ENCODE measurements around the gene SSBP4.
"Not testable (repeated sequence)": the region's sequence is repeated elsewhere in the genome, so short reads cannot be mapped to it uniquely, and the experiment has no call there.

Gene SSBP4

GRCh38 chr19:18419195-18419698 is at the start of gene SSBP4:
SSBP4 (plus strand) TSS chr19:18419398; CDS start chr19:18419649, 251 bp downstream.
- peak within 1 kb of the TSS; percentile 73 for H3K4me3 ChIP-seq (ENCODE audit: low read depth, low read length)
- no peak for TF ChIP-seq CTCF (IDR thresholded peaks at IDR 0.05; ENCODE audit: low read depth, low read length)

- no peak overlapping the region for H3K4me3 ChIP-seq (ENCODE audit: low read depth, low read length)
- TF ChIP-seq CTCF (IDR thresholded peaks at IDR 0.05; ENCODE audit: low read depth, low read length), result no peak
These were observed 45.7 kb upstream of the SSBP4 start for GRCh38 chr19:18373407-18373891.

GRCh38 chr19:18373892-18374629 is 45.1 kb upstream of the SSBP4 start:
- no peak overlapping the region for H3K4me3 ChIP-seq (ENCODE audit: low read depth, low read length)
- TF ChIP-seq CTCF (IDR thresholded peaks at IDR 0.05; ENCODE audit: low read depth, low read length), result no peak

GRCh38 chr19:18377026-18377425 is 42.2 kb upstream of the SSBP4 start:
- no peak overlapping the region for H3K4me3 ChIP-seq (ENCODE audit: low read depth, low read length)
- TF ChIP-seq CTCF (IDR thresholded peaks at IDR 0.05; ENCODE audit: low read depth, low read length), result no peak

GRCh38 chr19:18379803-18380747 is 39.1 kb upstream of the SSBP4 start:
- H3K4me3 ChIP-seq (ENCODE audit: low read depth, low read length), result no peak overlapping the region
- no peak for TF ChIP-seq CTCF (IDR thresholded peaks at IDR 0.05; ENCODE audit: low read depth, low read length)

- no peak for TF ChIP-seq CTCF (IDR thresholded peaks at IDR 0.05; ENCODE audit: low read depth, low read length)
- no peak overlapping the region for H3K4me3 ChIP-seq (ENCODE audit: low read depth, low read length)
These were observed 38.4 kb upstream of the SSBP4 start for GRCh38 chr19:18380843-18381242.

GRCh38 chr19:18383622-18384021 is 35.6 kb upstream of the SSBP4 start:
- not testable (repeated sequence) for H3K4me3 ChIP-seq (ENCODE audit: low read depth, low read length)
